BJ (cell line): ENCODE data around the gene RNF166. TPM values are rescaled to one million over a fixed set of nuclear protein-coding genes. Genes with fewer than 3 reads are reported as not detected.
A peak's percentile ranks its signal among the peaks of the same experiment; 100 is the strongest.

ENCODE experiments used
- CTCF ChIA-PET: fragments of 350-600 bp; formaldehyde crosslinking; extraction: SDS; loops from one replicate; lab custom pipeline; 2021; ENCODE audit warnings: antibody characterized with exemption, inconsistent platforms; lab: Yijun Ruan, JAX
- POLR2A ChIA-PET: fragments of 300-600 bp; sonication (Branson Sonifier 250); formaldehyde crosslinking; extraction: SDS; loops from one replicate; lab custom pipeline; 2021; ENCODE audit warnings: antibody characterized with exemption; lab: Charles Lee
- DNase-seq: peaks from one replicate; pipeline ENCODE4 v3.0.0-alpha.2; 2011; ENCODE audit warnings: low read depth
- H3K27me3 ChIP-seq: 2 replicates; pipeline ENCODE4 v1.6.0; 2011; ENCODE audit warnings: low read length; ENCODE audit not compliant: control insufficient read depth, insufficient read depth
- H3K36me3 ChIP-seq: 2 replicates; pipeline ENCODE4 v1.5.1; 2011; ENCODE audit warnings: low read length; ENCODE audit not compliant: control insufficient read depth, insufficient read depth
- H3K4me3 ChIP-seq: 2 replicates; pipeline ENCODE4 v1.5.1; 2011; ENCODE audit warnings: low read depth, mild to moderate bottlenecking, control low read depth, low read length
- polyA plus RNA-seq: library from polyadenylated mRNA; depleted of rRNA; stranded (reverse); fragments of >200 nt; gene quantifications from 2 replicates; pipeline ENCODE4 v1.2.3, GENCODE V29; 2011
- TF ChIP-seq, protein P1 (sequence below): IDR thresholded peaks from 2 replicates; pipeline ENCODE4 v1.5.1; 2011; ENCODE audit warnings: low read depth, mild to moderate bottlenecking, control low read depth, inconsistent platforms, low read length, moderate library complexity; ENCODE audit not compliant: insufficient read depth

Gene RNF166
- polyA plus RNA-seq, 1 experiment: 11.9 TPM

DNA sequence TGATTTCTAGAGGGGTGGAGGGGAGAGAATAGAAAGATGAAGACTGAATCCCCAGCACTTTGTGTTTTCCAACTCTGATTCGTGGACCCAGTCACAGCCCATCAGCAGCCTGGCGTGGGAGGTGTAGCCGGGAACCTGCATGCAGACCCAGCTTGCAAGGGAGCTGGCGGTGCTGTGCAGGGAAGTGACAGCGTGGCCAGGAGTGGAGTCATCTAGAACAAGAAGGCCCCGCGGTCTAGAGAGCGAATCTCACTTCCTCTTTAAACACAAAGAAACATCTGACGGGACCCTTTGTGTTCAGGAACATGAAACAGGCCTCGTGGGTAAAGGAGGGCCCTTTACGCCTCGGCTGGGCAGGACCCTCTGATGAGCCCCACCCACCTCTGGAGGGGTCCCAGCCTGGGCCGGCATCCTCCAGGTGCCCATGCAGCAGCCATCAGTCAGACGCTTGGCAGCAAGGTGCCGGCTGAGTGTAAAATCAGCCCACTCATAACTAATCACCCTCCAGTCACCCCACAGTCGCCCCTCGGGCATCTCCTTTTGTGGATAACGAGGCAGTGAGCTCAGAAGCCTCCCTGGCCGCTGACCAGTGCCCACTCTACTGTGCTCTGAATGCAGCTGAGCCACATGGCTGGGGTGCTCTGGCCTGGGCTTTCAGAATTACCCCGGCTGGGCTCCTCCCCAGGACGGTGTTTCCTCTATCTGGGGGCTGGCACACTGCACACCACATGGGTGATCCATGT lies 24.3 kb downstream of the RNF166 start:
- Histone ChIP-seq H3K4me3 (no peak overlapping the region), H3K36me3 (no peaks in the 10 kb centered on the region), H3K27me3 (0 out of 2 replicates have a peak, but pooled peaks cover 2% of the 10 kb centered on the region)
- POLR2A ChIA-PET: no interaction called here
- DNase-seq: no peak
- CTCF ChIA-PET: no interaction called here
- TF ChIP-seq, protein P1, sequence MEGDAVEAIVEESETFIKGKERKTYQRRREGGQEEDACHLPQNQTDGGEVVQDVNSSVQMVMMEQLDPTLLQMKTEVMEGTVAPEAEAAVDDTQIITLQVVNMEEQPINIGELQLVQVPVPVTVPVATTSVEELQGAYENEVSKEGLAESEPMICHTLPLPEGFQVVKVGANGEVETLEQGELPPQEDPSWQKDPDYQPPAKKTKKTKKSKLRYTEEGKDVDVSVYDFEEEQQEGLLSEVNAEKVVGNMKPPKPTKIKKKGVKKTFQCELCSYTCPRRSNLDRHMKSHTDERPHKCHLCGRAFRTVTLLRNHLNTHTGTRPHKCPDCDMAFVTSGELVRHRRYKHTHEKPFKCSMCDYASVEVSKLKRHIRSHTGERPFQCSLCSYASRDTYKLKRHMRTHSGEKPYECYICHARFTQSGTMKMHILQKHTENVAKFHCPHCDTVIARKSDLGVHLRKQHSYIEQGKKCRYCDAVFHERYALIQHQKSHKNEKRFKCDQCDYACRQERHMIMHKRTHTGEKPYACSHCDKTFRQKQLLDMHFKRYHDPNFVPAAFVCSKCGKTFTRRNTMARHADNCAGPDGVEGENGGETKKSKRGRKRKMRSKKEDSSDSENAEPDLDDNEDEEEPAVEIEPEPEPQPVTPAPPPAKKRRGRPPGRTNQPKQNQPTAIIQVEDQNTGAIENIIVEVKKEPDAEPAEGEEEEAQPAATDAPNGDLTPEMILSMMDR: no peak

DNA sequence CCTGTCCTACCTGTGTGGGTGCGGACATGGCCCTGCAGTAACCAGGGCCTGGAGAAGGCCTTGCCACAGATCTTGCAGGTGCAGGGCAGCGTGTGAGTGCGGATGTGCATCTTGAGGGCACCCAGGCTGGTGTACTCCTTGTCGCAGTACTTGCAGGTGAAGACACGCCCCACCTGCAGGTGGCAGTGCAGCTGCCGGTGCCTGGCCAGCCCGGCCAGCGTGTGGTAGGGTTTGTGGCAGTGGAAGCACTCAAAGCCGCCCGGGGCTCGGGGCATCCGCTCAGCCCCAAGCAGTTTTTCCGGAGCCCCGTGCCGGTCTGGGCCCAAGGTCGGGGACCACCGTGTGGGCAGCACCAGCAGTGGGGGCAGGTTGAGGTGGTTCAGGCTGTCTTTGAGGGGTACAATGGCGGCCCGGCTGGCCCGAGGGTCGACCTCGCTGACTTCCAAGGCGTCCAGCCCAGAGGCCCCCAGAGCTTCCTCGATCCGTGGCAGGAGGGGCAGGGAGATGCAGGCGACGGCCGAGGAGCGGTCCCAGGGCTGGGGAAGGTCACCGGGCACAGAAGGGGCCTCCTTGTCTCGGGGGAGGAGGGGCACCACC lies 25.0 kb downstream of the RNF166 start:
- ChIA-PET CTCF (no interaction called here), POLR2A (no interaction called here)
- H3K27me3 ChIP-seq: 0 out of 2 replicates have a peak, but pooled peaks cover 2% of the 10 kb centered on the region
- H3K36me3 ChIP-seq: peaks cover 2% of the 10 kb centered on the region; the same call in 1 of the 2 replicates
- no peak for DNase-seq
- H3K4me3 ChIP-seq: no peak overlapping the region
- TF ChIP-seq, protein P1: peak; percentile 17; the same call in 1 of the 2 replicates

DNA sequence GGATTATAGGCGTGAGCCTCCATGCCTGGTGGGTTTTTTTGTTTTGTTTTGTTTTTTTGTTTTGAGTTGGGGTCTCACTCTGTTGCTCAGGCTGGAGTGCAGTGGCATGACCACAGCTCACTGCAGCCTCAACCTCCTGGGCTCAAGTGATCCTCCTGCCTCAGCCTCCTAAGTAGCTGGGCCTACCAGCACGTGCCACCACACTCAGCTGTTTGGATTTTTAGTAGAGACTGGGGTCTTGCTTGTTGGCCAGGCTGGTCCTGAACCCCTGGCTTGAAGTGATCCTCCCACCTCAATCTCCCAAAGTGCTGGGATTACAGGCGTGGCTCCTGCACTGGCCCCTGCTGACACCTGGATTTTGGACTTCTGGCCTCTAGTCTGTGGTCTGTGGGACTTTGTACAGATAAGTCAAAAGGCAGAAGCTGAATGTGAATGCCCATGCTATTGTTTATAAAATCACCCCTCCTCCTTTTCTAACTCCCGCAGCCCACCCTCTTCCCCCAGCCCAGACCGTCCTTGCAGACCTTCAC lies 25.6 kb downstream of the RNF166 start:
- TF ChIP-seq, protein P1: no peak
- POLR2A ChIA-PET: no interaction called here
- Histone ChIP-seq H3K4me3 (no peak overlapping the region), H3K27me3 (0 out of 2 replicates have a peak, but pooled peaks cover 2% of the 10 kb centered on the region), H3K36me3 (peaks cover 2% of the 10 kb centered on the region; the same call in 1 of the 2 replicates)
- DNase-seq: no peak
- CTCF ChIA-PET: no interaction called here

DNA sequence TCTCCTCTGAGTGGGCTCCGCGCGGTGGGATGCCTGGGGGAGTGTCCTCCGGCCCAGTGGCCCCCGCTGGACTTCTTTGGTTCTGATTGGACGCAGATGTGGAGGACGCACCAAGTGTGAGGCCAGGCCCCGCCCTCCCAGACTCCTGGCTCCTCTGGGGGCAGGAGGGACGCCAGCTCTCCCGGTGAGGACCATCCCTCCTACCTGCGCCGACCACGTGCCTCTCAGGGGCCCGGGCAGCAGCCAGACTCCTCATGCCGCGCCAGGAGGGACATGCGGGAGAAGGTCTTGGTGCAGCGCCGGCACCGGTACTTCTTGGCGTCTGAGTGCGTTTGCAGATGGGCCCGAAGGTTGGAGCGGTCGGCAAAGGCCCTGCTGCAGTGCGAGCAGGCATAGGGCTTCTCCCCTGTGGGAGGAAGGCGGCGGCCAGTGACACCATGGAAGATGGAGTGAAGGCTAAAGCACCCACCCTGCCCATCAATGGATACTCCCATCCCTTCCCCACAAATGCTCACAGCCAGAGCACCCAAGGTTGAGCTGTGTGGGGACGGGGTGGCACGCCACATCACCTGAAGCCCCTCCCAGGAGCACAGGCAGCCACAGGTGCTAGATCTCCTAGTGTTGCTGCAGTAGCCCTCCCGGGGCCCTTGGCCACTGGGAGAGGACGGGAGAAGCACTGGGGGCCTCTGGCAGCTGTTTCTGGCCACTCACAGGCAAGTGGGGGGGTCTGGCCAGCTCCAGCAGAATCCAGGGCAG lies 27.8 kb downstream of the RNF166 start:
- TF ChIP-seq, protein P1: no peak
- Histone ChIP-seq H3K4me3 (no peak overlapping the region), H3K27me3 (0 out of 2 replicates have a peak, but pooled peaks cover 2% of the 10 kb centered on the region), H3K36me3 (peaks cover 3% of the 10 kb centered on the region; the same call in 1 of the 2 replicates)
- POLR2A ChIA-PET: no interaction called here
- no peak for DNase-seq
- CTCF ChIA-PET: interaction anchor here (1.5 kb wide), 1 partner anchor 9 kb away, joined by 3 read pairs; no protein-coding TSS in a partner anchor
